Measurements from ENCODE around the gene KIAA1549. TPM values are rescaled to one million over a fixed set of nuclear protein-coding genes. Genes with fewer than 3 reads are reported as not detected.
A peak's percentile ranks its signal among the peaks of the same experiment; 100 is the strongest.
"Not testable (repeated sequence)": the region's sequence is repeated elsewhere in the genome, so short reads cannot be mapped to it uniquely, and the experiment has no call there.

Gene KIAA1549
- total and polyA plus RNA-seq, 12 donors = 0.49 to 2.1 (median 1.6) TPM

- 78 to 81% methylated on average over 4 of the region's 4 CpGs for WGBS, 2 donors
- intact Hi-C loops (cut with DNase I) = no loop called here
- ATAC-seq = no peak
- Histone ChIP-seq H3K4me3 (no peak overlapping the region), H3K4me1 (no peaks in the 10 kb centered on the region), H3K27ac (no peak overlapping the region), H3K27me3 (no peaks in the 10 kb centered on the region), H3K36me3 (no peaks in the 10 kb centered on the region), H3K9me3 (no peaks in the 10 kb centered on the region)
- DNase-seq = no peak
- no peak for TF ChIP-seq CTCF (IDR thresholded peaks at IDR 0.05)
Measured at GRCh38 chr7:138941545-138941944, 39.6 kb downstream of the KIAA1549 start.

DNA sequence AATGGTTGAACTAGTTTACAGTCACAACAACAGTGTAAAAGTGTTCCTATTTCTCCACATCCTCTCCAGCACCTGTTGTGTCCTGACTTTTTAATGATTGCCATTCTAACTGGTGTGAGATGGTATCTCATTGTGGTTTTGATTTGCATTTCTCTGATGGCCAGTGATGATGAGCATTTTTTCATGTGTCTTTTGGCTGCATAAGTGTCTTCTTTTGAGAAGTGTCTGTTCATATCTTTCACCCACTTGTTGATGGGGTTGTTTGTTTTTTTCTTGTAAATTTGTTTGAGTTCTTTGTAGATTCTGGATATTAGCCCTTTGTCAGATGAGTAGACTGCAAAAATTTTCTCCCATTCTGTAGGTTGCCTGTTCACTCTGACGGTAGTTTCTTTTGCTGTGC, 40.6 kb downstream of the KIAA1549 start:
- H3K4me3 ChIP-seq; H3K9me3 ChIP-seq; H3K36me3 ChIP-seq; DNase-seq; intact Hi-C loops (cut with DNase I); ATAC-seq; H3K27ac ChIP-seq; H3K27me3 ChIP-seq; H3K4me1 ChIP-seq: not testable (repeated sequence)
- WGBS, 2 donors = 82 to 89% methylated on average over 1 of the region's 1 CpG

- 85 to 88% methylated on average over 7 of the region's 7 CpGs for WGBS, 2 donors
- no peak for DNase-seq
- intact Hi-C loops (cut with DNase I) = no loop called here
Measured at GRCh38 chr7:138937484-138937883, 43.7 kb downstream of the KIAA1549 start.

DNA sequence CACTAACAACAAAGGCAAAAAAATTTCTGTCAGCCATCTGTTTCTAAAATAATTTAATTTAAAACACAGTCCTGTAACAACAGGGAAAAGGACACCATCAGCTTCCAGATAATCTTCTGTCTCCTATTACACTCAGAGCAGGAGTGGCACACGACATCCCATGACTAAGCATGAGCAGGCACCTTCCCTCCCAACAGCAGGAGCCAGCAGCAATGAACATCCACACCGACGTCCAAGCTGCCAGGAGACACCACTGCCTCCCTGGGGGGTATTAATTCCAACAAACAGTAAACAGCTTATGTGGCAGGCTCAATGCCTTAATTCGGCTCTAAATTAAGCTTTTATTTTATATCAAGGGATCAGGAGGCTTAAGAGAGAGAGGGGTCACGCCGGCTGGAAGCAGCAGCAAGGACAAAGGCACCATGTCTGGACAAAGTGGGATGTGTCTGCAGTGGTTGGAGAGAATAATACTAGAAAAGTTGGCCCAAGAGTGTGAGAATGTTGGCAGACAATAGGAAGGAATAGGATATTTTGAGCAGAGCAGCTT, 45.7 kb downstream of the KIAA1549 start:
- Histone ChIP-seq H3K27me3 (no peaks in the 10 kb centered on the region), H3K27ac (peak overlapping the region in 3 of 10 donors; percentile 46 to 69 (median 49)), H3K4me1 (peaks cover 0 to 20% (median 9%) of the 10 kb centered on the region in 9 donors), H3K36me3 (no peaks in the 10 kb centered on the region), H3K4me3 (no peak overlapping the region), H3K9me3 (no peaks in the 10 kb centered on the region)
- peak in 4 of 8 donors; percentile 71 to 86 (median 75) for ATAC-seq
- no peak for TF ChIP-seq CTCF (IDR thresholded peaks at IDR 0.05)
- WGBS, 2 donors = 33 to 40% methylated on average over 6 of the region's 6 CpGs
- intact Hi-C loops (cut with DNase I) = no loop called here
- DNase-seq = no peak

More at GRCh38 chr7:138937484-138937883, 43.7 kb downstream of the KIAA1549 start:
- Histone ChIP-seq H3K27me3 (no peaks in the 10 kb centered on the region), H3K36me3 (no peaks in the 10 kb centered on the region), H3K27ac (no peak overlapping the region), H3K4me3 (no peak overlapping the region), H3K4me1 (peaks cover 0 to 20% (median 9%) of the 10 kb centered on the region in 9 donors), H3K9me3 (no peaks in the 10 kb centered on the region)
- ATAC-seq = no peak
- no peak for TF ChIP-seq CTCF (IDR thresholded peaks at IDR 0.05)

DNA sequence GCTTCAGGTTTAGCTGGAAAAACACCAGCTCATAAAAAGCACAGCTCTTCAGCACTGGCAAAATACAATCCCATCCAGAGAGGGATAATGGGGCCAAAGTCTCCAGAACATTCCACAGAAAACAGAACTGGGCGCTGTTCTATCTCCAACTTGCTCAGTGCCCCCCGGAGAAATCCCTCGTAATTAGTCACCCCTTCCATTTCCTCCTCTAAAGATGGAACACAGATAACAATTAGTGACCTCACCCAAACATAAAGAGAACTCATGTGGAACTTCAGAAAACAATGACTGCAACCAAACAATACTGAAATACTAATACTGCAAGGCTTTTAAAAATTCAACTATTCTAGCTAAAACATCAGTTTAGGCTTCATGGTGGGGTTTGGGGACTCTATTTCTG, 46.3 kb downstream of the KIAA1549 start:
- Histone ChIP-seq H3K27me3 (no peaks in the 10 kb centered on the region), H3K36me3 (no peaks in the 10 kb centered on the region), H3K4me3 (no peak overlapping the region), H3K27ac (peak overlapping the region in 4 of 10 donors; percentile 34 to 69 (median 48)), H3K9me3 (no peaks in the 10 kb centered on the region), H3K4me1 (peaks cover 0 to 20% (median 9%) of the 10 kb centered on the region in 9 donors)
- 41 to 50% methylated on average over 3 of the region's 3 CpGs for WGBS, 2 donors
- no peak for DNase-seq
- TF ChIP-seq CTCF (IDR thresholded peaks at IDR 0.05) = no peak
- ATAC-seq = peak in 4 of 8 donors; percentile 41 to 79 (median 67)
- intact Hi-C loops (cut with DNase I) = no loop called here
